Ishikawa (cell line): ENCODE measurements around the gene HTT.

Source experiments
- CEBPB ChIP-seq: IDR thresholded peaks from 2 replicates; pipeline ENCODE4 v1.6.1; 2012
- EGR1 ChIP-seq: IDR thresholded peaks from 2 replicates; pipeline ENCODE4 v1.6.1; 2012
- EP300 ChIP-seq: IDR thresholded peaks from 2 replicates; pipeline ENCODE4 v1.6.1; 2012; ENCODE audit warnings: borderline replicate concordance
- MAX ChIP-seq: IDR thresholded peaks from 2 replicates; pipeline ENCODE4 v1.6.1; 2012
- NFIC ChIP-seq: IDR thresholded peaks from 2 replicates; pipeline ENCODE4 v1.6.1; 2012
- RAD21 ChIP-seq: IDR thresholded peaks from 2 replicates; pipeline ENCODE4 v1.6.1; 2012; ENCODE audit warnings: low read depth
- TAF1 ChIP-seq: IDR thresholded peaks from 2 replicates; pipeline ENCODE4 v1.6.1; 2012; ENCODE audit warnings: low read depth, mild to moderate bottlenecking
- TCF12 ChIP-seq: IDR thresholded peaks from 2 replicates; pipeline ENCODE4 v1.6.1; 2012; ENCODE audit warnings: low read depth
- TEAD4 ChIP-seq: IDR thresholded peaks from 2 replicates; pipeline ENCODE4 v1.6.1; 2012
- ZBTB7A ChIP-seq: IDR thresholded peaks from 2 replicates; pipeline ENCODE4 v1.6.1; 2012; ENCODE audit warnings: low read depth
- TF ChIP-seq, protein P1 (sequence below): IDR thresholded peaks from 2 replicates; pipeline ENCODE4 v1.6.1; 2012; ENCODE audit warnings: low read depth, mild to moderate bottlenecking
- TF ChIP-seq, protein P2 (sequence below): IDR thresholded peaks from 2 replicates; pipeline ENCODE4 v1.6.1; 2012

GRCh38 chr4:3207531-3208037 is 133.1 kb downstream of the HTT start:
- TF ChIP-seq, protein P1, sequence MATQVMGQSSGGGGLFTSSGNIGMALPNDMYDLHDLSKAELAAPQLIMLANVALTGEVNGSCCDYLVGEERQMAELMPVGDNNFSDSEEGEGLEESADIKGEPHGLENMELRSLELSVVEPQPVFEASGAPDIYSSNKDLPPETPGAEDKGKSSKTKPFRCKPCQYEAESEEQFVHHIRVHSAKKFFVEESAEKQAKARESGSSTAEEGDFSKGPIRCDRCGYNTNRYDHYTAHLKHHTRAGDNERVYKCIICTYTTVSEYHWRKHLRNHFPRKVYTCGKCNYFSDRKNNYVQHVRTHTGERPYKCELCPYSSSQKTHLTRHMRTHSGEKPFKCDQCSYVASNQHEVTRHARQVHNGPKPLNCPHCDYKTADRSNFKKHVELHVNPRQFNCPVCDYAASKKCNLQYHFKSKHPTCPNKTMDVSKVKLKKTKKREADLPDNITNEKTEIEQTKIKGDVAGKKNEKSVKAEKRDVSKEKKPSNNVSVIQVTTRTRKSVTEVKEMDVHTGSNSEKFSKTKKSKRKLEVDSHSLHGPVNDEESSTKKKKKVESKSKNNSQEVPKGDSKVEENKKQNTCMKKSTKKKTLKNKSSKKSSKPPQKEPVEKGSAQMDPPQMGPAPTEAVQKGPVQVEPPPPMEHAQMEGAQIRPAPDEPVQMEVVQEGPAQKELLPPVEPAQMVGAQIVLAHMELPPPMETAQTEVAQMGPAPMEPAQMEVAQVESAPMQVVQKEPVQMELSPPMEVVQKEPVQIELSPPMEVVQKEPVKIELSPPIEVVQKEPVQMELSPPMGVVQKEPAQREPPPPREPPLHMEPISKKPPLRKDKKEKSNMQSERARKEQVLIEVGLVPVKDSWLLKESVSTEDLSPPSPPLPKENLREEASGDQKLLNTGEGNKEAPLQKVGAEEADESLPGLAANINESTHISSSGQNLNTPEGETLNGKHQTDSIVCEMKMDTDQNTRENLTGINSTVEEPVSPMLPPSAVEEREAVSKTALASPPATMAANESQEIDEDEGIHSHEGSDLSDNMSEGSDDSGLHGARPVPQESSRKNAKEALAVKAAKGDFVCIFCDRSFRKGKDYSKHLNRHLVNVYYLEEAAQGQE, result no peak
- TF ChIP-seq TAF1, result no peak
- no peak for TF ChIP-seq EP300
- TF ChIP-seq CEBPB, result no peak
- no peak for TF ChIP-seq EGR1
- no peak for TF ChIP-seq ZBTB7A
- no peak for TF ChIP-seq MAX
- TF ChIP-seq, protein P2, sequence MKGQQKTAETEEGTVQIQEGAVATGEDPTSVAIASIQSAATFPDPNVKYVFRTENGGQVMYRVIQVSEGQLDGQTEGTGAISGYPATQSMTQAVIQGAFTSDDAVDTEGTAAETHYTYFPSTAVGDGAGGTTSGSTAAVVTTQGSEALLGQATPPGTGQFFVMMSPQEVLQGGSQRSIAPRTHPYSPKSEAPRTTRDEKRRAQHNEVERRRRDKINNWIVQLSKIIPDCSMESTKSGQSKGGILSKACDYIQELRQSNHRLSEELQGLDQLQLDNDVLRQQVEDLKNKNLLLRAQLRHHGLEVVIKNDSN, result no peak
- no peak for TF ChIP-seq TCF12
- no peak for TF ChIP-seq TEAD4
- no peak for TF ChIP-seq NFIC
- no peak for TF ChIP-seq RAD21
